Lower lobe of right lung (tissue), 2 donors: ENCODE data around the gene CAMSAP1. TPM values are rescaled to one million over a fixed set of nuclear protein-coding genes. Genes with fewer than 3 reads are reported as not detected.
A peak's percentile ranks its signal among the peaks of the same experiment; 100 is the strongest.

Source experiments
- ATAC-seq, 2 donors: fragments of 200-7000 bp; cut with Tn5 transposase; one replicate each; pipeline ENCODE4 v1.9.1; 2020 to 2022; ENCODE audit warnings: mild to moderate bottlenecking in 2 of 2, moderate library complexity in 2 of 2
- DNase-seq: peaks from one replicate; pipeline ENCODE4 v3.0.0-alpha.2; 2020
- H3K27ac ChIP-seq: fragments of 200-600 bp; one replicate; pipeline ENCODE4 v1.8.0; 2022
- H3K27me3 ChIP-seq: fragments of 200-600 bp; one replicate; pipeline ENCODE4 v1.8.0; 2022; ENCODE audit warnings: low read depth
- H3K36me3 ChIP-seq: fragments of 200-600 bp; one replicate; pipeline ENCODE4 v1.8.0; 2022; ENCODE audit warnings: mild to moderate bottlenecking
- H3K4me1 ChIP-seq: fragments of 200-600 bp; one replicate; pipeline ENCODE4 v1.8.0; 2022
- H3K4me3 ChIP-seq: fragments of 200-600 bp; one replicate; pipeline ENCODE4 v1.8.0; 2022; ENCODE audit warnings: mild to moderate bottlenecking
- H3K9me3 ChIP-seq: fragments of 200-600 bp; one replicate; pipeline ENCODE4 v1.8.0; 2022
- intact Hi-C: fragments of 100-400 bp; cut with DNase I; formaldehyde crosslinking; loops from one replicate; pipeline ENCODE4 v1.11.0; 2022
- total RNA-seq: library from RNA; stranded (reverse); fragmentation: NEBNext Ultra II Directional; extraction: Animal tissue kit (Norgen Biotek cat#: 25700); gene quantifications from one replicate; pipeline ENCODE4 v1.2.1, GENCODE V29; 2021
- TF ChIP-seq, protein P1 (sequence below): fragments of 200-600 bp; IDR thresholded peaks from one replicate; pipeline ENCODE4 v1.8.0; 2022; ENCODE audit warnings: antibody characterized with exemption, mild to moderate bottlenecking
- donor health status: DM: no; HTN: yes; CAD: no; lungs with severe emphysema.

CAMSAP1 gene
- total RNA-seq, 1 donor from 2014 or later: 34.4 TPM

DNA sequence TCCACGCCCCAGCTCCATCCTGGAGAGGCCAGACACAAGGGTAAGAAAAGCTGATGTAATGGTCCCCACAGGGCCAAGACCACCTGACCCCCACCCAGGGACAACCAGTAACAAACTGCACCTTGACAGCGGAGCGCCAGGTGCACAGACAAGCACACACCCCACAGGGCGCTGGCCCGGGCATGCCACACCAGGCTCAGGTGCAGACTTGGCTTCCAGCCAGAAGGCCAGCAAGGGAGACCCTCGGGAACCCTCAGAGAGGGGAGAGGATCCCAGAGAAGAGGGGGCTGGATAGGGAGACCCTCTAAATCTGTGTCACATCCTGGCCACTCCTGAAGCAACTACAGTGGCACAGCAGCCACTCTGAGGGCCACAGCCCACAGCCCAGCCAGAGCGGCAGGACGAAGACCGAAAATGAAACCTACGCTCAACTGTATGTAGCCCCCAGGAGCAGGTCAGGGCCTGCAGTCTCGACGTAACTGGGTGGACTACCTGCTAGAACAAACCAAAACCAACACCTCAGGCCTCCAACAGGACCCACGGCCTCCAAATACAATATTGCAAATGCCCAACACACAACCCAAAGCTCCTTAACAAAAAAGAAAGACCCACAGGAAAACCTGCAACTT lies 18.5 kb downstream of the CAMSAP1 start:
- Histone ChIP-seq H3K4me1 (peaks cover 61% of the 10 kb centered on the region), H3K27me3 (no peaks in the 10 kb centered on the region), H3K27ac (no peak overlapping the region), H3K36me3 (no peaks in the 10 kb centered on the region), H3K4me3 (no peak overlapping the region), H3K9me3 (no peaks in the 10 kb centered on the region)
- ATAC-seq: no peak
- intact Hi-C loops: no loop called here
- DNase-seq: no peak
- TF ChIP-seq, protein P1, sequence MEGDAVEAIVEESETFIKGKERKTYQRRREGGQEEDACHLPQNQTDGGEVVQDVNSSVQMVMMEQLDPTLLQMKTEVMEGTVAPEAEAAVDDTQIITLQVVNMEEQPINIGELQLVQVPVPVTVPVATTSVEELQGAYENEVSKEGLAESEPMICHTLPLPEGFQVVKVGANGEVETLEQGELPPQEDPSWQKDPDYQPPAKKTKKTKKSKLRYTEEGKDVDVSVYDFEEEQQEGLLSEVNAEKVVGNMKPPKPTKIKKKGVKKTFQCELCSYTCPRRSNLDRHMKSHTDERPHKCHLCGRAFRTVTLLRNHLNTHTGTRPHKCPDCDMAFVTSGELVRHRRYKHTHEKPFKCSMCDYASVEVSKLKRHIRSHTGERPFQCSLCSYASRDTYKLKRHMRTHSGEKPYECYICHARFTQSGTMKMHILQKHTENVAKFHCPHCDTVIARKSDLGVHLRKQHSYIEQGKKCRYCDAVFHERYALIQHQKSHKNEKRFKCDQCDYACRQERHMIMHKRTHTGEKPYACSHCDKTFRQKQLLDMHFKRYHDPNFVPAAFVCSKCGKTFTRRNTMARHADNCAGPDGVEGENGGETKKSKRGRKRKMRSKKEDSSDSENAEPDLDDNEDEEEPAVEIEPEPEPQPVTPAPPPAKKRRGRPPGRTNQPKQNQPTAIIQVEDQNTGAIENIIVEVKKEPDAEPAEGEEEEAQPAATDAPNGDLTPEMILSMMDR: no peak

DNA sequence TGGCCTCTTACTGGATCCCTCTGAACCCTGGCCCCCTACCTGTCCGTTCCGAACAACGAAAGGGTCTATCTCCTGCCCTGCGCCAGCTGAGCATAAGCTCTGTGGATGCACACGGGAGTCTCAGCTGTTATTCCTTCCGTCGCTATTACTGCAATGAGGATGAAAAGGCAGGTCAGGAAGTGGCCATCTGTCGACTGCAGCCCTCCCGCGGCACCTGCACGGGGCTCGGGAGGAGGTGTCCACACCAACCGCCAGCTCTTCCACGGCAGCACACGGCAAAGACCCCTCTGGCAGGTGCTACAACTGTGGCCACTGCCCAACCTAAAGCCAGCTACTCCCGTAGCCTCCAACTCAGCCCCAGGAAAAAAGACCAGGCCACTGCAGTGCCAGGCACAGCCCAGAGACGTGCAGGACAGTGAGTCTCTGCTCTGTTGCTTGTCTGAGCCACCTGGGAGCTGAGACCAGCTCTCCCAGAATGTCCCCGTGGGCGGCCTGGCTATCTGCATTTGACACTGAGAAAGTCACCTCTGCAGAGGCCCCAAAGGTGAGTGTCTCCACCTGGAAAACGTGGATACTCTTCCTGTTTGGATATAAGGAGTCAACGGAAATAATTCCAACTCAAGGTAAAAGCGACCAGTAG lies 19.1 kb downstream of the CAMSAP1 start:
- intact Hi-C loops: no loop called here
- TF ChIP-seq, protein P1: no peak
- no peak overlapping the region for H3K4me3 ChIP-seq
- H3K4me1 ChIP-seq: peaks cover 61% of the 10 kb centered on the region
- DNase-seq (no peak), ATAC-seq (no peak)
- H3K27ac ChIP-seq: peak overlapping the region; percentile 59
- H3K36me3 ChIP-seq: no peaks in the 10 kb centered on the region
- H3K27me3 ChIP-seq: no peaks in the 10 kb centered on the region
- H3K9me3 ChIP-seq: no peaks in the 10 kb centered on the region

DNA sequence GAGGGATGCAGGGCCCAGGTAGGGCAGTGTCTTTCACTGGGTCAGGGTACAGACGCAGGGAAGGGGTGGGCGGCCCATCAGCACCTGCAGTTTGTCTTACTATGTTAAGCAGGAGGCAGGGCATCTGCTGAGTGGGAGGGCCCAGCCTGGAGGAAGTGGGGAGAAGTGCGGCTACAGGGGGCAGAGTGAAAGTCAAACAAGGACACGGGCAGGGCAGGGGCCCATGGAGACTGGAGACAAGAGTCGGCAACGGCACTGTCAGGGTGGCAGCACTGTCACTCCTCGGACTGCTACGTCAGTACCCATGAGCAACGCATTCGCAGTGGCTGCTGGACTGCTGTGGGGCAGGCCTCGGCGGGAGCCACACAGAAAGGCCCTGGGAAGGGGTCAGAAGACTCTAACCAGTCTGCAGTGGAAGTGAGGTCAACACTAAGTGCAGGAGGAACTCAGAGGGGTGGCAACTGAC lies 19.7 kb downstream of the CAMSAP1 start:
- H3K9me3 ChIP-seq: no peaks in the 10 kb centered on the region
- peak overlapping the region; percentile 59 for H3K27ac ChIP-seq
- H3K4me3 ChIP-seq: peak overlapping the region; percentile 26
- ATAC-seq (peak; percentile 34 to 55), DNase-seq (peak; percentile 69)
- intact Hi-C loops: no loop called here
- H3K27me3 ChIP-seq: no peaks in the 10 kb centered on the region
- H3K4me1 ChIP-seq: peaks cover 61% of the 10 kb centered on the region
- TF ChIP-seq, protein P1: no peak
- H3K36me3 ChIP-seq: peaks cover 2% of the 10 kb centered on the region

DNA sequence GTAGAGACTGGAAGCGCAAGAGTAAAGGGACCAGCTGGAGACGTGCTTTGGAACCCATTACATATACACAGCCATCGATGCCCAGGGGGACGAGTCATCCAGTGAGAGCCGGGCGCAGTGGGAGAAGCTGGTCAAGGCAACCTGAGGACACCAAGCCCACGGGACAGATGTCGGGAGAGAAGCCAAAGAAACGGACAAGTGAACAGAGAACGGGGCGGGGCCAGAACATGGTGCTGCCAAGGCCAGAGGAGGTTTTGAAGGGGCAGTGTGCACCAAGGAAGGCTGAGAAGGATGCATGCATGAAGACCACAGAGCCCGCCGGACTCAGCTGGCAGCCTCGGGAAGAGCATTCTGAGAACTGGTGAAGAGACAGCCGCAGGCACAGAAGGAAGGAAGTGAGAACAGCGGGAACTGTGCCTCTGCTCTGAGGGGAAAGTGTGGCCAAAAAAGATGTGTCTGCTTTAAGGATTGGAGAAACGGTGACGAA lies 20.3 kb downstream of the CAMSAP1 start:
- TF ChIP-seq, protein P1: no peak
- Histone ChIP-seq H3K4me1 (peaks cover 61% of the 10 kb centered on the region), H3K9me3 (no peaks in the 10 kb centered on the region), H3K4me3 (peak overlapping the region; percentile 26), H3K27me3 (no peaks in the 10 kb centered on the region), H3K27ac (peak overlapping the region; percentile 59), H3K36me3 (peaks cover 7% of the 10 kb centered on the region)
- peak; percentile 55 for DNase-seq
- intact Hi-C loops: no loop called here
- peak; percentile 29 to 42 for ATAC-seq

DNA sequence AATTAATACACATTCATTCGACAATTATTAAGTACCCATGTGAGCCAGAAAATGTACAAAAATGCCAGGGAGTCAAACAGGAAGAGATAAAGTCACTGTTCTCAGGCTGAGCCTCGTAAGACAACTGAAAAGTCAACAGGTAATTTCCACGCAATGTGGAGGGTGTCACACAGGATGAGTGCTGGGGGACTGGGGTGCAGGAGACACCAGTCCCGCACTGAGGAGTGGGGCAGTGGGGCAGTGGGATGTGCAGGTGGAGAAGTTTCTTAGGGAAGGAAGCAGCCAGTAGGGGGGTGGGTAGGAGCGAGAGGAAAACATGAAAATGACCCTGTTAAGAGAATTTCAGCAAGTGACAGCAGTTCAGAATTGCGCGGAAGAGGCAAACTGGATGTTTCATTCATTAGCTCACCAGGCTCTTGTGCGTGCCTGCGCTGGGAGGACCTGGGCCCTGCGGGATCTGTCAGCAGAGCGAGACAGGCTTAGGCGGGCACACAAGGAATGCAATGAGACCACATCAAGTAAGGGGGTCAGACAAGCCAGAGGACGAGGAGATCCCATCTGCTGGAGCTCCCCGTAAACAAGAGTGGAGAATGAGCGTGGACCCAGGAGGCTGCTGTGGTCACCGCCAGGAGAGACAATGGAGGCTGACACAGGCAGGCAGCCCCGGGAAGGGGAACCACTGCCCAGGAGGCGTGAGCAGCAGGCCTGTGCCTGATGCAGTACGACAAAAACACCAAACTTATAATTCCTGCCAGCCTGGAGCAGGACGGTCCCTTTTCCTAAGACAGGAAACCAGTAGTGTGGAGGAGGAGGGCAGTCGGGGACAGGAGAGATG lies 21.0 kb downstream of the CAMSAP1 start:
- no peak overlapping the region for H3K27ac ChIP-seq
- H3K36me3 ChIP-seq: peaks cover 14% of the 10 kb centered on the region
- peaks cover 61% of the 10 kb centered on the region for H3K4me1 ChIP-seq
- no peak for DNase-seq
- TF ChIP-seq, protein P1: no peak
- intact Hi-C loops: no loop called here
- no peaks in the 10 kb centered on the region for H3K9me3 ChIP-seq
- no peak for ATAC-seq
- no peaks in the 10 kb centered on the region for H3K27me3 ChIP-seq
- H3K4me3 ChIP-seq: no peak overlapping the region
